Activated T-cell treated with anti-CD3 and anti-CD28 coated beads, Interleukin-2, amount 50 U/mL, for 48 hours (primary cell): Measurements from ENCODE around the gene BACH2.
"Not testable (repeated sequence)": the region's sequence is repeated elsewhere in the genome, so short reads cannot be mapped to it uniquely, and the experiment has no call there.

ENCODE experiments used
- DNase-seq, 2 experiments: peaks; one replicate each; pipeline ENCODE4 v3.0.0-alpha.2; 2020

BACH2 gene

DNA sequence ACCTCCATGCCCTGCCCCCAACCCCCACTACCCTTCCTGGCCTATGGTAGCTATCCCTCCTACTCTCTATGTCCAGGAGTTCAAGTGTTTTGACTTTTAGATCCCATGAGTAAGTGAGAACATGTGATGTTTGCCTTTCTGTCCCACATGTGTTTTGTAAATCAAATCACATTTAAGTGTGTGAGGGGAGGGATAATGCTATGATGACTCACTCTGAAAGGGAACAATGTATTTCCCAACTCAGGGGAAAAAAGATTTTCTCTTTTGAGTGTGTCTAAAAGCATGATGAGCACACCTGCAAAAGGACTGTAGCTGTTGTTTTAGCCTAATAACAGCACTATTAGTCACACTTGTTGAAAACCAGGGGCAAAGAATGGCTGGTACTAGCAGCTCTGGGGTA, 208.6 kb downstream of the BACH2 start:
- DNase-seq: no peak

DNA sequence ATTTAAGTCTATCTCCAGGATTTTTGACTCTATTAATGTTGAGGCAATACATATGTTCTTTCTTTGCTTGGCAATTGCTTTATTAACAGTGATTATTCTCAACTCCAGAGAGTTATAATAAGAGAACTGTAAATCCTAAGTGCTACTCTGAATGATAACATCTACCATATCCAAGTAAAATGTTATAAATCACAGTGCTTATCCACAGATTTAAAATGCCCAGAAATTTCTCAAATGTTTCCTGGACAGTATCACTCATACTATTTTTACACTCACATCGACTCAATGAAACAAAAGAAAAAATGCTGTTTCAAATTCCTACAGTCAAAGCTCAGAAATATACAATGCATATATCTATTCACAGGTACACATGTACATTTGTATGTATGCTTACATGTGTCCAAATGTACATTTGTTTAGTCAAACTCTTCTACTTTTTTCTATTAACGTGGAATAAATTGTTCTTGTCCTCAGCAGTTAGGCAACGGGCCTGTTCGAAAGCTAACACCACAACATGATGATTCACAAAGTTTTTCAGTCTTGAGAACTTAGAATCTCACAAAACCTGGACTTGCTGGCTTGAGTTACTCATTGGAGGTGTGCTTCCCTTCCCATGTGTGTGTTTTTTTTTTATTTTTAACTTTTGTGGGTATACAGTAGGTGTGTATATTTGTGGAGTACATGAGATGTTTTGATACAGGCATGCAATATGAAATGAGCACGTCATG, 209.4 kb downstream of the BACH2 start:
- no peak for DNase-seq

DNA sequence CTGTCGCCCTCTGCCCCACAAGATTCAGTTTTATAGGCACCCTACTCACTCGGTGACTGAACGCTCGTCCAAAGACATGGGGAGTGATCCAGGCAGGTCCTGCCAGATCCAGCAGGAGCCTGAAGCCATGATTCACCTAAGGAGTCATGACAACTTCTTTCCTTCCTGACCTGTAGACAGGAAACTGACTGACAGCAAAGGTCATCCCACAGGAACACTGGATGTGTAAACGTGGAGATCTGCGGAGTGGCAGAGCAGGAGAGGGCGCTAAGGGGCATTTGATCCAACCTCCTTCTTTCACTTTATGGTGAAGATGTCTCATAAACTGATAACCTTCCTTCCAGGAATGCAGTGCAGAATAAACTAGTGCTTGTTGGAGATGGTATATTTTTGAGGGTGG, 210.1 kb downstream of the BACH2 start:
- DNase-seq: no peak

DNA sequence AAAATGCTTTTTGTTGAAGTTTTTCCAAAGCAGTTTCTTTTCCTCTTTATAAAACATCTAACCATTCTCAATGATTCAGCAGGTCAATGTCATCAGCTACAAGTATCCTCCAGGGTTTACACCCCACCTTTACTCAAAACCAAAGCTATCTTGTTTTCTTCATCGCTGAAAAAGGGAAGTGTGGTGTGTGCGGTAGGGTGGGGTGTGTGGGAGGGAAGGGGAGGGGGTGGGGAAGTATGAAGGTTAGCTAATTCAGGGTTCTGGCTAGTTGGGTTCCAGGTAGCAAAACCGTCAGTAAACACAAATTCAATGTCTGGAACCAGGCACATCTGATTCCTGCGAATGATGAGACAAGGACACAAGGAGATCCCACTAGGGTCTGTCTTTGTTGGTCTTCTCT, 212.8 kb downstream of the BACH2 start:
- peak; percentile 65 to 66 for DNase-seq

DNA sequence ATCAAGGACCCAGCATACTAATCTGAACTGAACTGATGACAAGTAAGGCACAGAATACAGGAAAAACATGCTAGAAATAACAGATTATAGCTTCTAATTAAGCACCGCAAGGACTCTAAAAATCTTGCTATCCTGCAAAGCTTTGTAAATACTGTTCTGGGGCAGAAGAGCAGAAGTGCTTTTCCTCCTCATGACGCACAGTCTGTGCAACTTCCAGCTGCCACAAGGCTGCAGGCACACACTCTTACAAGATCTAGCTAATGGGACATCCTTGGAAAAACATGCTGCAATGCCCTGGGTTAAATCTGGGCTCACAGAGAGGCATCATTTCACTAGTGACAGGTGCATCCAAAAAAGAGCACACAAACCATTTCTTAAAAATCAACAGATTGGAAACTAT, 213.8 kb downstream of the BACH2 start:
- no peak for DNase-seq

DNA sequence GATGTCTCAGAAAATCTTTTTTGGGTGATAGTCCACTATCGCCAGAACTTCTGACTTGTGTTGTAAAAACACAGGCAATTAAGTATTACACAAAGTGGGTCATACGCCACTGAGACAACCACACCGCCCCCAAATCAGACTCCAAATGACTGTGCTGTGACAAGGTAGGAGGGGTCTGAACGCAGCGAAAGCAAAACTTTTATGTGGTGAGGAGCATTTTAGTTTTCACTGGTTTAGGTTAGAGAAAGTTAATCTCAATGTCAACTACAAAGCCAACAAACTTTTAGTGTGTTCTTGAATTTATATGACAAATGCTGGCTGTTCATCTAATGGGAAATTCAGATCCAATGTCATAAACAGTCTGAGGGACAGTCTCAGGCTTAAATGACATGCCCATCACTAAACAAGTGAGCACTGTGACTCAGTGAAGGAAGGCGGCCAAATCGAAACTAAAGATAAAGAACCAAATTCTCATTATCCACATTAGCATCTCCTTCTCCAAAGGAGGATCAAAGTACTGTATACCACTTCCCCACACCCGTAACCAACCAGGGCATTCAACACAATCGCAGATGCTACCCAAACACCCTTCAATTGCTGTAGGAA, 215.7 kb downstream of the BACH2 start:
- peak; percentile 81 to 84 for DNase-seq

DNA sequence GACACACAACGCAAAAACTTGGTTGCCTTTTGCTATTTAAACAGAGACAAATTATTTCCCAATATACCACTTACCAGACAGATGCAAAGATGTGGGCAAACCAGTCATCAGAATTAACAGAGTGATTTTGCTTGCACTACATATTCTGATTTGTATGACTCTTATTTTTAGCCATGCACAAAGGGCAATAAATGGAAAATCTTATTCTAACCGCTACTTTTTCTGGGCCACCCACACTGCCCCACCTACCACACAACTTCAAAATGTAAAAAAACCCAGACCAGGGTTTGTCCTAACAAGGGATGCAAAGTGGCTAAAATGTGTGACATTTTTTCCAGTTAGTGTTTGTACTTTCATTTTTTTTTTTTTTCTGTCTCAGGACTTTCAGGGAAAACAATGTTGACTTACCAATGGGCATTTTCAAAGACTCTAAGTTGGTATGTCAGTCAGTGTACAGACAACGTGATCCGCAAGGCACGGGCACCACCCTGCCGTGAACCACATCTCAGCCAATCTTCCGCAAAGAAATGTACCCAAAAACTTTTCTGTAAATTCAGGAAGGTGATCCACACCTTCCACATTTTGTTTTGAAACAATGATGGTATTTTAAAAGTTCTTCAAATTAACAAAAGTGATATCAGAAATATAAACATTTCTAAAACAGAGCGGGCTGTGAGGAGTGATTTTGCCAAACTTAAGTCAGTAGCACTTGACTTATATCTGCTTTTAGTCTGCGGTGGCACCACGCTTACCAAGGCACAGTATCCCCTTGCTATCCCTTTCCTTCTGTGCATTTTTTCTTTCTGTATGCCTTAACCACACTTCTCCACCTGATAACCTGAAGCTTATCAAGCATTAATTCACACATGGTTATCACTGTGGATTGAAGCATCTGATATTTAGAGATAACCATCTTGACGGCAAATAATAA, 216.8 kb downstream of the BACH2 start:
- DNase-seq: peak; percentile 72 to 79

DNA sequence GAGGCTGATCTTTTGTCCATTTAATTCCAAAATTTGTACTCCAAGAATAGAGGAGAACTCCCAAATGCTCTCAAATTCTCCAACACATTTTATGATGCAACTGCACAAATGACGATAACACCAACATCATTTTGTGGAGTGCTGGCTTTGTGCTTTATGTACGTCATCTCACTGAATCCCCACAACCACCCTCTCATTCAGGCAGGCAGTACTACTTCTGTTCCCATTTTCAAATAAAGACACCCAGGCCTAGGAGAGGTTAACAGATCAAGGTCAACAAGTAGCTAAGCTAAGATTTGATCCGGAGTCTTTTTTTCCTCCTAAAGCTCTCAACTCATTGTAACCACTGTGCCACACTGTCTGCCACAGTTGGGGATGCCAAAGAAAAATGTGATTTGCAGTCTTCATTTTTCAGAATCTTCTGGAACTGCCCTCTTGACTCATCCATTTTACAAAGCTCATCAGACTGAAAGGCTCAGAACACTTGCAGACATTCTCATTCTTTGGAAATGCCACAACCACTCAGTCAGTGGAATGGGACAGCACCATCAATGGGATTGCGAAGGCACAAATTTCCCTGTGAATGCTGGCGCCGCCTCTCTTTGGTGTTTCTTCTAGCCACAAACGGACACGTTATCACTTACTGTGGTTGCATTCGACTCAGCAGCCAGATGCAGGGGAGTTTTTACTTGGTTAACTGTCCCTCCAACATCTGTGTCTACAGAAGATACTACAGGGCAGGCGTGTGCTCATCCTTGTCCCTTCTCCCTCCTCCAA, 217.9 kb downstream of the BACH2 start:
- peak; percentile 83 to 85 for DNase-seq

DNA sequence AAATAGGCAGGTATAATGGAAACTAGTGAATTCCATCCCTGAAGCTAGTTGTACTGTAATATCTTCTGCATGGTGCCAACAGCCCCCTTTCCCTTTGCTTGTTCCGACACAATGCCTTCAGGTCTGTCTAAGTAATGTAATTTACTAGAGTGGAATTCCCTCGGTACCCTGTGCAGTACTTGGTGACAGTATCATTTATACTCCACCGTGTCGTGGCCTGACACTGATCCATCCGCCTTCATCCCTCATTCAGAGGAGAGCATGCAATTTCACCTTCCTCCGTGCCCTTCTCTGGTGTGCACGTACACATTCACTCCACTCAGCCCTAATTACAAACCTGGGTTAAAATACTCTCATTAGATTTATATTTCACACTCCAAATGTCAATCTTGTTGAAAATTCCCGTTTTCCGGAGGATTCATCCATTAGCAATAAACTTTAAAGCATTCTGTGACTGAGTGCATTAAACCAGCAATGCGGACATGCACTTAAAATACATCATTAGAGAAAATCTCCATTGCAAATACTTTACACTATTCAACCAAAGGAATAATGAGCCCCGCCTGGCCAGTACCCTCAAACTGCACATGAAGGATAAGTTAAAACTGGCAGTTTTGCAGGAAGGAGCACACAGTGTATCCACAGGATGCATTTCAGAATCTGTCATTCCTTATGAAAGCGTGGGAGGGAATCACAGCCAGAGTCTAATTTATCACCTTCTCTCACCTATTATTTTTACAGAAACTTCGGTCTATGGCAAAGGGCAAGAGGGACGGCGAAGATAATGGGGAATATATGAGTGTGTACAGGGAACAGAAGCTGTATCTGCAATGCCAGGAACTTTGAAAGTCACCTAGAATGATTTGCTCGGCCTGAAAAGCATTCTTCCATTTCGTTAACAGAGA, 219.9 kb downstream of the BACH2 start:
- no peak for DNase-seq

DNA sequence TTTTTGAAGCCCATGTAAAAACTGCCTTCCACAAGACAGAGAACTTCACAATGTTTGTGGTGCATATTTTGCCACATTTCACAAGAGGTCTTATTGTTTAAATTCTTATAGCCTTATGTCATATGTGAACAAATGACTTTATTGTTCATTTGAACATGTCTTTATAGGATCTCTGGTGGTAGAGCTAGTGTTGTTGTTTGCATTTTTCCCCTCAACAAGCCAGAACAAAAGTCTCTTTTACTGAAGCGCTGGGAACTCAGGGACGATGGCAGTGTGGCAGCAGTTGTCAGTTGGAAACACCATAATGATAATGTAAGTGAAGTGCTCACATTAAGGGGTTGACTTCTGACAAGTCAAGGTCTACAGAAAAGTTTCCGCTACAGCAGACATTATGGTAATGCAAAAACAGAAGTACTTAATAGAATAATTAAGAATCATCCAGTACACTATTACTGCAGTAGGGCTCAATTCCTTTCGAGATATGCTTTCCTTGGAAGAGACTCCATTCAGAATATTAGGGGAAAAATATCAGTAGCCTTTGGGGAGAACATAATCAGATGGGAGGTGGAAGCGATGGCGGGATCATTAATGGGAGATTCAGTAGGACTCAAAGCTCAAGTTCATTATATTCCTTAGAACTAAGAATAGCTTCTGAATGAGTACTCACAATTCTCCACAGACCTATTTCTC, 222.3 kb downstream of the BACH2 start:
- no peak for DNase-seq

DNA sequence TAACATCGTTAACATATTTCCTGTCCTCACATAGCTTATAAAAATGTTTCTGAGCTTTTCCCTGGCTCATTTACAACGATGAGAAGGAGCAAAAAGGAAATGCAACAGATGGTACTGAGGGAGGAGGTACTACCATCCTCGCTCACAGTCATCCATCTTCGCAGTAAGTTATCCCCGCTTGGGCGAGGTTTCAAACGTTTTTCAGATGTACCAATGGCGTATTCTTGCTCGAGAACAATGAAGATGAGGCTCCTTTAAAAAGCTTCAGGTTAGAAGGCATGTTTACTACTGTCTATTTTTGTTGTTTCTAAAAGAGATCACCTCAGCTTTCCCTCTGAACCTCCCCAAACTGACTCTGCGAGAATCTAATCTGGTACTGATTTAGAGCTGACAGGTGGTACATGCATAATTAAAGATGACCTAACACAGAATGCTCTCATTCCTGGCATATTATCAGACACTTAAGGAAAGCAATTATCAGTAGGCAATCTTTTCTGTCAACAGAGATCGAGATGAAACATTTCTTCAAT, 223.6 kb downstream of the BACH2 start:
- DNase-seq: no peak

DNA sequence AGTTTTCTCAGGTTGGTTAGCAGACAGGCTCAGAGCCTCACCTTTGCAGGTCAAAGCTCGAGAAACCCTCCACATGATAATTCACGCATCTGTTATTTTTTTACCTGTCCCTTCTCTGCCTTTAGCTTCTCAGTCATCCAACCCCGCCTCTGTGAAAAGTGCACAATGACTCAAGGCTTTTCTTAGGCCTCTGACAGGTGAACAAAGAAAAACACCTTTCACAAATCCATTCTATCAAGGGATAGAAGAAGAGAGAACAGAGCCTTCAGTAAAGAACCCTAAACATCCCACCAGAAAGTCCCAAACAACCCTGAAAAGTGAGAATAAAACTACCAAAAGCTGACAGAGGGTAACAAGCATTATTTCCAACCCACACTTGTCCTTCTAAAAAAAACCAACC, 224.1 kb downstream of the BACH2 start:
- DNase-seq: no peak

DNA sequence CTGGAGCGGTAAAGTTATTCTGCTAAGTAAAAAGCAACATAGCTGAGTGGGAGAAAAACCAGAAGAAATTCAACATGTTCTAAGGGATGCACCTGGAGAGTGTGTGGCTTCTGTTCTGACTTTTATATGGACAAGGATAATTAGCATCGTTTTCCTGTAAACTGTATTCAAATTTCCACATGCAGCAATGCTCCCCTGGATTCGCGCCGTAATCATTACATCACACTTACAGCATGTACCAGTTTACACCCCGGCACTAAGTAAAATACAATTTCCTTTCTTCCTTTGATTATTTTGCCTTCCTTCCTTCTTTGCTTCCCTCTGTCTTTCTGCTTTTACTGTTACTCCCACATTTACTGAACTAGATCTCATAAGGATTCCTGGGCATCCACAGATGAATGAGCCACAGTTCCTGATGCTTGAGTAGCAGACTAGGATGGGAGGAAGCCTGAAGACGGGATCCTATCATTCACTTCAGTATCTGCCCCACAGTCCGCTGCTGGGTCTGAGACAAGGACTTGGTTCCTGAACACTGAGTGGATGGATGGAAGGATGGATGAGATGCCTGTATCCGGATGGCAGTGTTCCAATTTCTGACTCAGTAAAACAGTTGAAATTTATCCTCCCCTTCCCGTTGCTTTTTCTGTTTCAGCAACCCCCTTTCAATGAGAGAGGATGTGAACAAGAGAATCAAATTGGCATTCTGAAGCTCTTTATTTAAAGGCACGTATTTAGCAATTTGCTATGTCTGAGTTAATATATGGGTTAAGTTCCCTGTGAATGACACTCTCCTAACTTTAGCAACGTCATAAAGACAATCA, 227.7 kb downstream of the BACH2 start:
- DNase-seq: no peak

DNA sequence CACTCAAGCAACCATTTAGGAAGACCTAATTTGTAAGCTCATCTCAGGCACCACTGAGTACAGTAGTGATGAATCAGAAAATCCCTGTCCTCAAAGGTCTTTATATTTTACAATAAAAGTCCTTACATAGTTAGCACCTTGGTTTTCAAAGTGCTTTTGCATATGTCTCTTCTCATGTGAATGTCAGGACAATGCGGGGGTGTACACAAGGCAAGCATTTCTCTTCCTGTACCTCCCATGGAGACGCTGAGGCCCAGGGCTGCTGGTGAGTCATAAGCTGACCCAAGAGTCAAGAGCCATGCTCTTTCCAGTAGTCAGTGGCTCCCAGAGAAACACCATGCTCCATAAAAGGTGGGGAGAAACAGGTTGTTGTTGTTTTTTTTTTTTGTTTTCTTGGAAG, 228.4 kb downstream of the BACH2 start:
- peak in 1 of 2 experiments; percentile 57 for DNase-seq

DNA sequence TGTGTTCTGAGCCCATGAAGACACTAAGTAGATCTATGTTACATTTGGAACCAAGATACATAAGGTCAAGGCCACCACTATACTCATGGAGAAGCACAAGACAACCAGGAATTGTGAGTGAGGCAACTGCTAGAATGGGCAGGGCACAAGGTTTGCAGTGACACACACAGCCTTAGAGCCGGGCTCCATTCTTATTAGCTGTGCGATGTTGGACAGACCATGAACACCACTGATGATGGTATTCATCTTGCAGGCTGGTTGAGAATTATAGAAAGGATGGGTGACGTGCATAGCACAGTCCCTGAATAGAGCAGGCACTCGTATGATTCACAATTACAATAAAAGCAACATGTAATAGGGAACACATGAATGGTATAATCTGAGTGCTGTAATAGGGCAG, 229.9 kb downstream of the BACH2 start:
- DNase-seq: no peak

DNA sequence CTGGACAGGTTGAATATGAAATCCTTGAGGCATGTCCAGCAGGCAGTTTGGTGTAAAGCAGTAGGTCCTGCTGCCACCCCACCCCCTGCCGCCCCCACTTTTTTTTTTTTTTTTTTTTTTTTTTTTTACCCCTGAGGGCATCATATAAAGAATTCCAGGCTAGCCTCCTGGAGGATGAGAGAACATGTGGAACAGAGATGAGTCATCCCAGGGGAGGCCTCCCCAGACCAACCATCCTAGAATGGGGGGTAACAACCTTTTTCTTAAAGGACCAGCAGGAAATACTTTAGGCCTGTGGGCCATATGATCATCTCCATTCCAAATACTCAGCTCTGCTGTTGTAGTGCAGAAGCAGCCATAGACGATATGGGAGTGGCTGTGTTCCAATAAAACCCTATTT, 231.5 kb downstream of the BACH2 start:
- no peak for DNase-seq

DNA sequence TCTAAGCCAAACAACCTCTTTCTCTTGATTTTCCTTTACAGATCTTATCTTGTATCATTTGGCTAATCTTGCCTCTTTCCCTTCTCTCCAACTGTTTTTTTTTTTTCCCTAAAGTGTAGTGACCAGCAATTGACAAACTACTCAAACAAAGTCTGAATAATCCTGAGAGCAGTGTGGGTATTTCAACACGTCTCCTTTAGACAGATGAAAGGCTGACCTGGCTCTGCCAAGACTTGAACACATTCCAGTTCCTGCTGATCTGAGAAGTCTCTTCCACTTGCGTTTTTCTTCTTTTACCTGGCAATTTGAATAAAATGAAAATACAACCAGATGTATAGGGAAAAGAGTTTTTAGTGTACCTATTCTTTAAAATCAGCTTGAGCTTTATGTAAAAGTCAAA, 234.0 kb downstream of the BACH2 start:
- no peak for DNase-seq

DNA sequence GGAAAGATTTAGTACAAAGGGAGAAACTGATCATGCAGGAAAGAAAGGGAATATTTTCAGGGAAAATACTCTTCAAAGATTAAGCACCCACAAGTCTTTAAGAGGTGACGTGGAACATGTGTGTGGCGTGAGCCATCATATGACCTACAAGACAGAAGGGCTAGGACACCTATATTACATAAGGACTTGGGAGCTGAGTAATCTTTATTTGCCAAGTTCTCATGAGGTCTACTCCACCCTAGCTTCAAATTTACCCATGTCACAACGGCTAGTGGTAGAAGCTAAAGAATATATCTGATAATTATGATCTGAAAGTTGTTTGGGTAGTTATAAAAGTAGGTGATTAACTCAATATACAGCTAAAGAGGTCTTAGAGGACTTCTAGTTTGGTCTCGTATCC, 234.6 kb downstream of the BACH2 start:
- DNase-seq: no peak

DNA sequence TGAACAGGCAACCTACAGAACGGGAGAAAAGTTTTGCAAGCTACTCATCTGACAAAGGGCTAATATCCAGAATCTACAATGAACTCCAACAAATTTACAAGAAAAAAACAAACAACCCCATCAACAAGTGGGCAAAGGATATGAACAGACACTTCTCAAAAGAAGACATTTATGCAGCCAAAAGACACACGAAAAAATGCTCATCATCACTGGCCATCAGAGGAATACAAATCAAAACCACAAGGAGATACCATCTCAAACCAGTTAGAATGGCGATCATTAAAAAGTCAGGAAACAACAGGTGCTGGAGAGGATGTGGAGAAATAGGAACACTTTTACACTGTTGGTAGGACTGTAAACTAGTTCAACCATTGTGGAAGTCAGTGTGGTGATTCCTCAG, 237.5 kb downstream of the BACH2 start:
- not testable (repeated sequence) for DNase-seq

DNA sequence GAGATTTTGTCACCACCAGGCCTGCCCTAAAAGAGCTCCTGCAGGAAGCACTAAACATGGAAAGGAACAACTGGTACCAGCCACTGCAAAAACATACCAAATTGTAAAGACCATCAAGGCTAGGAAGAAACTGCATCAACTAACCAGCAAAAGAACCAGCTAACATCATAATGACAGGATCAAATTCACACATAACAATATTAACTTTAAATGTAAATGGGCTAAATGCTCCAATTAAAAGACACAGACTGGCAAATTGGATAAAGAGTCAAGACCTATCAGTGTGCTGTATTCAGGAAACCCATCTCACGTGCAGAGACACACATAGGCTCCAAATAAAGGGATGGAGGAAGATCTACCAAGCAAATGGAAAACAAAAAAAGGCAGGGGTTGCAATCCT, 240.7 kb downstream of the BACH2 start:
- not testable (repeated sequence) for DNase-seq
